Measurements from ENCODE around the gene ISLR2. TPM values are rescaled to one million over a fixed set of nuclear protein-coding genes. Genes with fewer than 3 reads are reported as not detected.

Gene ISLR2
- total RNA-seq, 2 donors from 2014 or later = not detected

DNA sequence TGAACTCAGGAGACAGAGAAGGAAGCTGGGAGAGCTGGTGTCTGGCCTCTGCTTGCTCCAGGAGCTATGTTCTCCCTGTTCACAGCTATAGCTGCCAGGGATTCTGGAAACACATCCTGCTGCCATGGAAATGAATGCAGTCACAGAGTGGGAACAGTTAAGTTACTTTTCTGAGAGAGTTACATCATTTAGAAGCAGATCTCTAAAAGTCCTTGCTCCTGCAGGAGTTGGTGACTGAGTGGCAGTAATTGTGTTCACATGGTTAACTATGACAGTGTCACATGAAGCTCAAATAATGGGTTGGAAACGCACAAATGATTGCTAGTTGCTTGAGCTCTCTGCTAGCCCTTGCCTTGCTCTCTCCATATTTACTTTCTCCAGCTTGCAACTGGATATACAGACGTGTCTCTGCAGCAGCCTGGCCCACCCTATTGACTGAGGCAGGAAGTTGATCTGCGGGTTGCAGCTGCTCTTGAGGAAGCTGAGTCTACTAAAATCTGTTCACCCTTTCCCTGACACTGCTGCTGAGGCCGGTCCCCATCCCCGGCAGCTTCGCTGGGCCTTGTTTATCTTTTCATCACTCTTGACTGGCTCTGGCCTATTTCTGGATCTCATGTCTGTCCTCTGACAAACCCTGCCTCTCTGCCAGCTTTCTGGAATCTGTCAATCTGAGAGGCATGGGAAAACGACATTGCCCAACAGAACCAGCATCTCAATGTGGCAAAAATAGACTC is 26.5 kb downstream of the ISLR2 start:
- no peak overlapping the region for H3K4me3 Mint-ChIP-seq
- Histone ChIP-seq H3K4me1 (ENCODE audit: control insufficient read depth, insufficient read depth, low read length) (no peaks in the 10 kb centered on the region), H3K9me3 (ENCODE audit: control insufficient read depth, low read length) (no peaks in the 10 kb centered on the region), H3K9ac (ENCODE audit: extremely low read depth, low read length, poor library complexity, severe bottlenecking) (no peak overlapping the region), H3K27me3 (ENCODE audit: control insufficient read depth, insufficient read depth, low read length, poor library complexity, severe bottlenecking) (no peaks in the 10 kb centered on the region), H3K36me3 (ENCODE audit: control insufficient read depth, insufficient read depth, low read length) (no peaks in the 10 kb centered on the region), H3K4me3 (ENCODE audit: low read length) (no peak overlapping the region), H3K27ac (ENCODE audit: low read depth, low read length) (no peak overlapping the region)
- no peak for DNase-seq
- TF ChIP-seq, protein P1, sequence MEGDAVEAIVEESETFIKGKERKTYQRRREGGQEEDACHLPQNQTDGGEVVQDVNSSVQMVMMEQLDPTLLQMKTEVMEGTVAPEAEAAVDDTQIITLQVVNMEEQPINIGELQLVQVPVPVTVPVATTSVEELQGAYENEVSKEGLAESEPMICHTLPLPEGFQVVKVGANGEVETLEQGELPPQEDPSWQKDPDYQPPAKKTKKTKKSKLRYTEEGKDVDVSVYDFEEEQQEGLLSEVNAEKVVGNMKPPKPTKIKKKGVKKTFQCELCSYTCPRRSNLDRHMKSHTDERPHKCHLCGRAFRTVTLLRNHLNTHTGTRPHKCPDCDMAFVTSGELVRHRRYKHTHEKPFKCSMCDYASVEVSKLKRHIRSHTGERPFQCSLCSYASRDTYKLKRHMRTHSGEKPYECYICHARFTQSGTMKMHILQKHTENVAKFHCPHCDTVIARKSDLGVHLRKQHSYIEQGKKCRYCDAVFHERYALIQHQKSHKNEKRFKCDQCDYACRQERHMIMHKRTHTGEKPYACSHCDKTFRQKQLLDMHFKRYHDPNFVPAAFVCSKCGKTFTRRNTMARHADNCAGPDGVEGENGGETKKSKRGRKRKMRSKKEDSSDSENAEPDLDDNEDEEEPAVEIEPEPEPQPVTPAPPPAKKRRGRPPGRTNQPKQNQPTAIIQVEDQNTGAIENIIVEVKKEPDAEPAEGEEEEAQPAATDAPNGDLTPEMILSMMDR (conservative IDR thresholded peaks at IDR 0.05) = no peak
- 83 to 84% methylated on average over 7 of the region's 7 CpGs for WGBS, 2 experiments (ENCODE audit: insufficient coverage in 1 of 2, insufficient read length in 1 of 2)
- no peaks in the 10 kb centered on the region for H3K36me3 Mint-ChIP-seq (ENCODE audit: low read depth)
- H3K27me3 Mint-ChIP-seq (ENCODE audit: insufficient read depth) = peaks cover 2% of the 10 kb centered on the region
- no peak overlapping the region for H3K27ac Mint-ChIP-seq
- peaks cover 8% of the 10 kb centered on the region for H3K4me1 Mint-ChIP-seq
- H3K9me3 Mint-ChIP-seq = no peaks in the 10 kb centered on the region

DNA sequence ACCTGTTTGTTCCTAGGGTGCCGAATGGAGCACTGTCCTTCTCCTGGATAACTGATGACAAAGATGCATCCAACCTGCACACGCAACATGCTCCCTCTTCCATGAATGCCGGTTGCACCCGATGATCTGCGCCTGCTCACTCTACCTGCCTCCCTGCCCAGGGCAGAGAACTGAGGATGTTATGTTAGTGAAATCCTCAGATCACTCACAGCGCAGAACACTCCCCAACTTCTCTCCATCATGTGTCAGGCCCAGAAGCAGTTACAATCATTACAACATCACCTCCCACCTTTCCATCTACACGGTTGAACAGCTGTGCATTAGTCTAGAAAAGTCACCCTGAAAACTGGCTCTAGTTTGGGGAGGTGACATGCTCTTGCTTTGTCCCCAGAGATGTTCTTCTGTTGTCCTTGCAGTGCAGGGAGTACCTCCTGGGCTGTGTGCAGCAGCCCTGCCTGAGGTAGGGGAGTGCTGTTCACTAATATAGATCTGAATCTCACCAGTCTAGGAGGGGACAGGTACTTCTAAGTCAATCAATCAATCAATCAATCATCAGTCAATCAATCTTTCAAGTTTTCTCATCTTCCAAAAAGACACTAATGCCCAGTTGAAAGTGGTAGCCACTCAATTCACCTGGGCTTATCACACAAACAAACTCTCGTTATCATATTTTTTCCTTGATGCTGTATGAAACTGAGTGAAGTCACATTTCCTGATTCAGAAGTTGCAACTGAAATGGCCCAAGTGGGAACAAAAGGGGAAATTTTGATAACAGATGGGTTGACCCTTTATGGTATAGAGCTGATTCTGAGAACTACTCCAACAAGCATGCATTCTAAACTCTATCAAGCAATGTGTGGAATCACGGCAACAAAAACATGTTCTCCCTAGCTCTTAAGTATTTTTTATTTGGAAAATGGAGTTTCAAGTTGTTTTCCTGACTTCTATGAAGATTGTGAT is 27.8 kb downstream of the ISLR2 start:
- no peak for DNase-seq
- Histone ChIP-seq H3K9ac (ENCODE audit: extremely low read depth, low read length, poor library complexity, severe bottlenecking) (no peak overlapping the region), H3K4me1 (ENCODE audit: control insufficient read depth, insufficient read depth, low read length) (no peaks in the 10 kb centered on the region), H3K27me3 (ENCODE audit: control insufficient read depth, insufficient read depth, low read length, poor library complexity, severe bottlenecking) (no peaks in the 10 kb centered on the region), H3K9me3 (ENCODE audit: control insufficient read depth, low read length) (no peaks in the 10 kb centered on the region), H3K27ac (ENCODE audit: low read depth, low read length) (no peak overlapping the region), H3K36me3 (ENCODE audit: control insufficient read depth, insufficient read depth, low read length) (no peaks in the 10 kb centered on the region), H3K4me3 (ENCODE audit: low read length) (no peak overlapping the region)
- WGBS, 2 experiments (ENCODE audit: insufficient coverage in 1 of 2, insufficient read length in 1 of 2) = 80 to 97% methylated on average over 1 to 8 of the region's 9 CpGs
- H3K9me3 Mint-ChIP-seq = no peaks in the 10 kb centered on the region
- TF ChIP-seq, protein P1 (conservative IDR thresholded peaks at IDR 0.05) = no peak
- H3K27me3 Mint-ChIP-seq (ENCODE audit: insufficient read depth) = peaks cover 2% of the 10 kb centered on the region
- H3K27ac Mint-ChIP-seq = no peak overlapping the region
- no peaks in the 10 kb centered on the region for H3K36me3 Mint-ChIP-seq (ENCODE audit: low read depth)
- H3K4me3 Mint-ChIP-seq = no peak overlapping the region
- peaks cover 8% of the 10 kb centered on the region for H3K4me1 Mint-ChIP-seq

DNA sequence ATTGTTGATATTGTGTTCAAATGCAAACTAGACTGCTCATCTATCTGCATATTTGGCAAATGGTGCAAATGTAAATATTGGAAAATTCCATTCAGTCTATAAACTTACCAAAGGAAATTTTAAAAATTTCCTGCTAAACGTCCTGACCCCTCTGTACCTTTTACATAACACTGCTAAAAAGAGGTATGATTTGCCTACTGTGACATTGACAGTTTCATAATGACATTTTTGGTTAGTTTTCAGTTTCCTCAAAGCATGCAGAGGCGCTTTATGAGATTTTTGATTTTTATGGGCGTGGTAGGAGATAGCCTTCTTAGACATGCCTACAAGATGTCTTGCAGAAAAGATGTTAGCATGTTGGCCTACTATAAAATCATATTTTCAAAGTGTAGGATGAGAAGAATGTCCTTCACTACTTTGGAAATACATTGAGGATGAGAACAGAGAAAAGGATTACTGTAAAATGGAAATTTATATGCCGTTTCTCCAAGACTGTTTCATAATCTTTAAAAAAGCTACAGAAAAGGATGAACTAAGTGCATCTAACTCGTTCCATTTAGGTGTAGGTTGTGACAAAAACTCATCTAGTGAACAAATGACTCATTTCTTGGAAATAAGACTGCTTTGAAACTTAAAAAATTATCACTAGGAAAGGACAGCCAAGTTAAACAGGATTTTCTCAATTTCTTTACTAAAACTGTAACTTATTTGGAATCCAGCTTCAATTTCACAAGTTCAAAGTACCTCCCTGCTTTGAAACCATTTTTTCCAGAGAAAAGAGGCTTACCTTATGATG is 28.7 kb downstream of the ISLR2 start:
- H3K9me3 ChIP-seq (ENCODE audit: control insufficient read depth, low read length) = no peaks in the 10 kb centered on the region
- 83 to 96% methylated on average over 5 of the region's 5 CpGs for WGBS, 2 experiments (ENCODE audit: insufficient coverage in 1 of 2, insufficient read length in 1 of 2)

More for the DNA sequence above, 28.7 kb downstream of the ISLR2 start:
- Mint-ChIP-seq H3K27me3 (ENCODE audit: insufficient read depth) (peaks cover 2% of the 10 kb centered on the region), H3K9me3 (no peaks in the 10 kb centered on the region), H3K4me3 (no peak overlapping the region), H3K4me1 (peaks cover 8% of the 10 kb centered on the region), H3K36me3 (ENCODE audit: low read depth) (no peaks in the 10 kb centered on the region), H3K27ac (no peak overlapping the region)
- no peaks in the 10 kb centered on the region for H3K36me3 ChIP-seq (ENCODE audit: control insufficient read depth, insufficient read depth, low read length)
- TF ChIP-seq, protein P1 (conservative IDR thresholded peaks at IDR 0.05) = no peak
- H3K4me1 ChIP-seq (ENCODE audit: control insufficient read depth, insufficient read depth, low read length) = no peaks in the 10 kb centered on the region
- DNase-seq = no peak
- H3K27me3 ChIP-seq (ENCODE audit: control insufficient read depth, insufficient read depth, low read length, poor library complexity, severe bottlenecking) = no peaks in the 10 kb centered on the region
- H3K9ac ChIP-seq (ENCODE audit: extremely low read depth, low read length, poor library complexity, severe bottlenecking) = no peak overlapping the region
- H3K27ac ChIP-seq (ENCODE audit: low read depth, low read length) = no peak overlapping the region
- H3K4me3 ChIP-seq (ENCODE audit: low read length) = no peak overlapping the region
